ENCODE measurements around the gene MAPK10. TPM values are rescaled to one million over a fixed set of nuclear protein-coding genes. Genes with fewer than 3 reads are reported as not detected.
A peak's percentile ranks its signal among the peaks of the same experiment; 100 is the strongest.

Gene MAPK10
- total and polyA plus RNA-seq, 2 experiments from 2014 or later, result 3.6 to 8.1 TPM

GRCh38 chr4:86099348-86099747, 260.5 kb downstream of the MAPK10 start:
- Histone ChIP-seq H3K4me3 (no peak overlapping the region), H2AFZ (no peak overlapping the region), H3K36me3 (ENCODE audit: insufficient read depth) (no peaks in the 10 kb centered on the region), H3K4me2 (no peak overlapping the region), H3K4me1 (ENCODE audit: insufficient read depth) (0 out of 2 replicates have a peak, but pooled peaks cover 8% of the 10 kb centered on the region), H3K79me2 (replicated peaks; ENCODE audit: insufficient read depth) (no peaks in the 10 kb centered on the region), H3K9me2 (ENCODE audit: insufficient read depth) (no peaks in the 10 kb centered on the region), H4K20me1 (replicated peaks; ENCODE audit: insufficient read depth) (no peaks in the 10 kb centered on the region), H3K27ac (ENCODE audit: low read depth) (no peak overlapping the region), H3K27me3 (ENCODE audit: insufficient read depth) (no peaks in the 10 kb centered on the region), H3F3A (replicated peaks; ENCODE audit: low read depth) (no peaks in the 10 kb centered on the region)
- H3K27me3 Mint-ChIP-seq (ENCODE audit: insufficient read depth, low read depth, poor library complexity), result no peaks in the 10 kb centered on the region
- H3K4me3 Mint-ChIP-seq, result no peak overlapping the region
- no peaks in the 10 kb centered on the region for H3K9me3 Mint-ChIP-seq
- H3K36me3 Mint-ChIP-seq (ENCODE audit: low read depth), result no peaks in the 10 kb centered on the region
- H3K4me1 Mint-ChIP-seq, result peaks cover 13% of the 10 kb centered on the region; the same call in 1 of the 3 replicates
- ATAC-seq, result peak; percentile 90
- TF ChIP-seq POLR2AphosphoS5 (IDR thresholded peaks at IDR 0.05; ENCODE audit: low read depth) (no peak), REST (IDR thresholded peaks at IDR 0.05; ENCODE audit: unreplicated experiment) (no peak), JUNB (IDR thresholded peaks at IDR 0.05; ENCODE audit: unreplicated experiment) (no peak), CTCF (conservative IDR thresholded peaks at IDR 0.05; ENCODE audit: low read depth in 2 of 2) (no peak), EZH2 (IDR thresholded peaks at IDR 0.05; ENCODE audit: low read depth, unreplicated experiment) (no peak), ZNF462 (CRISPR knock-in tag; IDR thresholded peaks at IDR 0.05) (no peak), ETS1 (IDR thresholded peaks at IDR 0.05) (no peak), ZNF114 (CRISPR knock-in tag; IDR thresholded peaks at IDR 0.05) (no peak), CREB1 (CRISPR knock-in tag; IDR thresholded peaks at IDR 0.05; ENCODE audit: low read depth) (no peak), ZNF331 (CRISPR knock-in tag; IDR thresholded peaks at IDR 0.05; ENCODE audit: low read depth) (no peak), EZH2phosphoT487 (IDR thresholded peaks at IDR 0.05; ENCODE audit: unreplicated experiment) (no peak), NANOG (IDR thresholded peaks at IDR 0.05; ENCODE audit: borderline replicate concordance) (no peak), STAT1 (IDR thresholded peaks at IDR 0.05; ENCODE audit: unreplicated experiment) (no peak)
- H3K27ac Mint-ChIP-seq, result no peak overlapping the region
- peak; percentile 19 for DNase-seq (ENCODE audit: low spot score)

Data from GM23338 (cell line).